HepG2 (cell line): ENCODE measurements around the gene LRRC45. TPM values are rescaled to one million over a fixed set of nuclear protein-coding genes. Genes with fewer than 3 reads are reported as not detected.

ENCODE experiments used
- ARNT2 ChIP-seq: sonication (generic); formaldehyde crosslinking; IDR thresholded peaks from 2 replicates; pipeline ENCODE4 v1.8.0; 2022; ENCODE audit warnings: mild to moderate bottlenecking, low read depth, missing genetic modification reagents, moderate library complexity
- BHLHE40 ChIP-seq: IDR thresholded peaks from 2 replicates; pipeline ENCODE4 v1.6.1; 2011; ENCODE audit warnings: low read length, improper control_type of control experiment
- BRD4 ChIP-seq: sonication (generic); formaldehyde crosslinking; IDR thresholded peaks from 2 replicates; pipeline ENCODE4 v1.4.0; 2020; ENCODE audit warnings: missing genetic modification reagents
- CREB1 ChIP-seq, 2 experiments: fragments of 450-650 bp in 1 of 2; IDR thresholded peaks; 2 replicates each; pipeline ENCODE4 v1.6.1; 2016 to 2017; ENCODE audit warnings: control low read depth in 1 of 2, mild to moderate bottlenecking in 1 of 2, missing compliant biosample characterization in 1 of 2, missing genetic modification characterization in 1 of 2
- DNMT3B ChIP-seq: conservative IDR thresholded peaks from 2 replicates; pipeline ENCODE4 v1.6.1; 2016; ENCODE audit warnings: missing biosample characterization, control low read depth
- FLYWCH1 ChIP-seq: sonication (generic); formaldehyde crosslinking; IDR thresholded peaks from 2 replicates; pipeline ENCODE4 v1.8.1; 2023; ENCODE audit warnings: mild to moderate bottlenecking, missing genetic modification reagents
- GATA4 ChIP-seq: sonication (generic); IDR thresholded peaks from 2 replicates; pipeline ENCODE4 v1.6.1; 2016; ENCODE audit warnings: antibody characterized with exemption, low read depth, borderline replicate concordance
- HIVEP1 ChIP-seq: sonication (generic); formaldehyde crosslinking; IDR thresholded peaks from 2 replicates; pipeline ENCODE4 v1.4.0; 2020; ENCODE audit warnings: mild to moderate bottlenecking, missing genetic modification reagents
- KMT2B ChIP-seq: IDR thresholded peaks from 2 replicates; pipeline ENCODE4 v1.6.1; 2016; ENCODE audit warnings: missing genetic modification reagents, missing compliant biosample characterization
- MAX ChIP-seq: IDR thresholded peaks from 2 replicates; pipeline ENCODE4 v1.6.1; 2012; ENCODE audit warnings: inconsistent platforms
- PHF8 ChIP-seq: sonication (generic); formaldehyde crosslinking; IDR thresholded peaks from 2 replicates; pipeline ENCODE4 v1.5.0; 2020; ENCODE audit warnings: missing genetic modification reagents
- PRPF4 ChIP-seq: fragments of 200-400 bp; formaldehyde crosslinking; IDR thresholded peaks from 2 replicates; pipeline ENCODE4 v1.6.1; 2016; ENCODE audit warnings: low read length, low read depth; ENCODE audit not compliant: poor library complexity, severe bottlenecking
- SETDB1 ChIP-seq: sonication (generic); formaldehyde crosslinking; IDR thresholded peaks from 2 replicates; pipeline ENCODE4 v1.5.1; 2020; ENCODE audit warnings: missing genetic modification reagents, mild to moderate bottlenecking, borderline replicate concordance
- SKI ChIP-seq: fragments of 450-650 bp; IDR thresholded peaks from one replicate; pipeline ENCODE4 v1.6.1; 2018; ENCODE audit warnings: mild to moderate bottlenecking; ENCODE audit not compliant: partially characterized antibody
- SMARCC2 ChIP-seq: fragments of 450-650 bp; IDR thresholded peaks from 2 replicates; pipeline ENCODE4 v1.6.1; 2017; ENCODE audit warnings: antibody characterized with exemption, mild to moderate bottlenecking
- SOX13 ChIP-seq, 3 experiments: fragments of 450-650 bp in 1 of 3; sonication (generic) in 1 of 3; formaldehyde crosslinking in 1 of 3; IDR thresholded peaks in 2 of 3; conservative IDR thresholded peaks in 1 of 3; 2 replicates each; pipeline versions ENCODE4 v1.5.0 to v1.6.1; 2016 to 2020; ENCODE audit warnings: antibody characterized with exemption in 1 of 3, mild to moderate bottlenecking in 1 of 3, missing compliant biosample characterization in 1 of 3, missing genetic modification reagents in 1 of 3, moderate library complexity in 1 of 3
- SP4 ChIP-seq: sonication (generic); formaldehyde crosslinking; IDR thresholded peaks from 2 replicates; pipeline ENCODE4 v1.8.1; 2023; ENCODE audit warnings: mild to moderate bottlenecking, missing genetic modification reagents
- SP5 ChIP-seq: IDR thresholded peaks from 2 replicates; pipeline ENCODE4 v1.6.1; 2016; ENCODE audit warnings: low read depth, borderline replicate concordance
- ZBTB43 ChIP-seq: sonication (generic); formaldehyde crosslinking; conservative IDR thresholded peaks from 2 replicates; pipeline ENCODE4 v1.4.0; 2020; ENCODE audit warnings: missing genetic modification reagents
- ZFP62 ChIP-seq: sonication (generic); formaldehyde crosslinking; IDR thresholded peaks from 2 replicates; pipeline ENCODE4 v1.4.0; 2020; ENCODE audit warnings: missing genetic modification reagents
- ZFP82 ChIP-seq: sonication (generic); formaldehyde crosslinking; IDR thresholded peaks from 2 replicates; pipeline ENCODE4 v1.5.1; 2020; ENCODE audit warnings: mild to moderate bottlenecking, missing genetic modification reagents, borderline replicate concordance
- ZFX ChIP-seq: sonication (generic); formaldehyde crosslinking; IDR thresholded peaks from 2 replicates; pipeline ENCODE4 v1.4.0; 2020; ENCODE audit warnings: mild to moderate bottlenecking, low read depth, missing genetic modification reagents, moderate library complexity
- ZNF20 ChIP-seq: sonication (generic); formaldehyde crosslinking; IDR thresholded peaks from 2 replicates; pipeline ENCODE4 v1.4.0; 2020; ENCODE audit warnings: mild to moderate bottlenecking, moderate library complexity, missing genetic modification reagents
- ZNF251 ChIP-seq: sonication (generic); formaldehyde crosslinking; IDR thresholded peaks from 2 replicates; pipeline ENCODE4 v1.9.0; 2021; ENCODE audit warnings: mild to moderate bottlenecking, missing genetic modification reagents
- ZNF263 ChIP-seq: sonication (generic); formaldehyde crosslinking; IDR thresholded peaks from 2 replicates; pipeline ENCODE4 v1.4.0; 2020; ENCODE audit warnings: missing genetic modification reagents
- ZNF589 ChIP-seq: sonication (generic); formaldehyde crosslinking; conservative IDR thresholded peaks from 2 replicates; pipeline ENCODE4 v1.8.0; 2022; ENCODE audit warnings: mild to moderate bottlenecking, moderate library complexity, missing genetic modification reagents
- ZNF619 ChIP-seq: sonication (generic); formaldehyde crosslinking; IDR thresholded peaks from 2 replicates; pipeline ENCODE4 v1.4.0; 2020; ENCODE audit warnings: mild to moderate bottlenecking, missing genetic modification reagents
- ZSCAN21 ChIP-seq: sonication (generic); formaldehyde crosslinking; IDR thresholded peaks from 2 replicates; pipeline ENCODE4 v1.8.0; 2022; ENCODE audit warnings: mild to moderate bottlenecking, missing genetic modification reagents, moderate library complexity, borderline replicate concordance
- polyA plus RNA-seq, 8 experiments: library from polyadenylated mRNA; depleted of rRNA in 3 of 8; stranded (reverse) in 7 of 8; unstranded in 1 of 8; fragments of >200 nt; fragmentation: Illumina TruSeq in 4 of 8; extraction: Trizol in 4 of 8; gene quantifications; 2 replicates each; pipeline versions ENCODE4 v1.2.1 to v1.2.3, GENCODE V29; 2011 to 2016; ENCODE audit warnings: low read depth in 4 of 8, missing spikeins in 1 of 8, mixed read lengths in 1 of 8; ENCODE audit not compliant: insufficient read depth in 1 of 8
- total RNA-seq, 5 experiments: library from RNA; depleted of rRNA; stranded (reverse); fragments of >200 nt; fragmentation: Illumina TruSeq; extraction: Trizol; gene quantifications; 2 replicates each; pipeline ENCODE4 v1.2.3, GENCODE V29; 2016; ENCODE audit warnings: low read depth in 1 of 5
- TF ChIP-seq, protein P1 (sequence below): sonication (generic); formaldehyde crosslinking; IDR thresholded peaks from 2 replicates; pipeline ENCODE4 v1.9.0; 2021; ENCODE audit warnings: missing genetic modification reagents, borderline replicate concordance

The LRRC45 gene
- total and polyA plus RNA-seq, 2 of the 13 experiments (the other 11 are each of a cell fraction or from before 2014, with no cell fraction given): 11.6 to 48.1 TPM

DNA sequence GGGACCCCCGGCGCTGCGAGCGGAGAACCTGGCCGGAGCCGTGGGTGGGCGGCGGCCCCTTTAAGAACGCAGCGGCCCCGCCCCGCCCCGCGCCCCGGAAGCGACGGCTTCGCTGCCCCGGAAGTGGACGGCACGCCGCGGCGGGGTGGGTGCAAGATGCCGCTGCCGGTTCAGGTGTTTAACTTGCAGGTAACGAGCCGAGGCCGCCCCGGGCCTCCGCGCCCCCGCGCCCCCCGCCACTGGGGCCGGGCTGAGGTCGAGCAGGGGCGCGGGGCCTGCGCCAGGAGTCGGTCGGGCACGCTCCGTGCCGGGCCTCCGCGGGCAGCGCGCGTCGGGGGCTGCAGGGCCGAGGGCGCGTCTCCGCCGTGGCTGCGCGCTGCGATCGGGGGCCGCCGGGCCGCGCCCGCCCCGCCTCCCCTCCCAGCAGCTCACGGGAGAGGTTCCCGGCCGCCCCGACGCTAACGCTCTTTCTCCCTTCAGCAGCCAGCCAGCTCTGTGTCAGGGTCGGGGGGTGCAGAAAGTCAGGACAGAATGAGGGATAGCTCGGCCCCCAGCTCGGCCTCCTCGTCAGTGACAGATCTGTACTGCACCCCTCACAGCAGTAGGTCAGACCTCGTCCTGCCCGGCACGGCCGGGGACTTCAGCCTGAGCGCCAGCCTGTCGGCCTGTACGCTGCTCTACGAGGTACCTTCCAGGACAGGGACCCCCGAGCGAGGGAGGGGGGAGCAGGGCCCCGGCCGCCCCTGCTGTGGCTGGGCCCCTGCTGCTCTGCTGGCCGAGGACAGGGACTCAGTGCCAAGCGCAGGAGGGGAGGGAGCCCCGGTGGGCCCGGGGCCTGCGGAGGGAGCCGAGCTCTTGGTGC is 28.9 kb downstream of the LRRC45 start, which contains the start of the genes GPS1 and RFNG (continued):
- peak; percentile 37; the same call in 1 of the 2 replicates for TF ChIP-seq ZFP82 (CRISPR knock-in tag)
- peak; percentile 53; the same call in 1 of the 2 replicates for TF ChIP-seq CREB1 (IDR thresholded peaks at IDR 0.05)
- TF ChIP-seq CREB1 (CRISPR knock-in tag; IDR thresholded peaks at IDR 0.05): no peak
- no peak for TF ChIP-seq SMARCC2
- TF ChIP-seq DNMT3B (CRISPR knock-in tag): no peak
- TF ChIP-seq, protein P1, sequence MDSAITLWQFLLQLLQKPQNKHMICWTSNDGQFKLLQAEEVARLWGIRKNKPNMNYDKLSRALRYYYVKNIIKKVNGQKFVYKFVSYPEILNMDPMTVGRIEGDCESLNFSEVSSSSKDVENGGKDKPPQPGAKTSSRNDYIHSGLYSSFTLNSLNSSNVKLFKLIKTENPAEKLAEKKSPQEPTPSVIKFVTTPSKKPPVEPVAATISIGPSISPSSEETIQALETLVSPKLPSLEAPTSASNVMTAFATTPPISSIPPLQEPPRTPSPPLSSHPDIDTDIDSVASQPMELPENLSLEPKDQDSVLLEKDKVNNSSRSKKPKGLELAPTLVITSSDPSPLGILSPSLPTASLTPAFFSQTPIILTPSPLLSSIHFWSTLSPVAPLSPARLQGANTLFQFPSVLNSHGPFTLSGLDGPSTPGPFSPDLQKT (CRISPR knock-in tag): no peak
- no peak for TF ChIP-seq ZNF251 (CRISPR knock-in tag)
- TF ChIP-seq ZNF619 (CRISPR knock-in tag): no peak
- TF ChIP-seq KMT2B (CRISPR knock-in tag): peak; percentile 37; the same call in 1 of the 2 replicates
- no peak for TF ChIP-seq SETDB1 (CRISPR knock-in tag)
- TF ChIP-seq GATA4: no peak
- peak; percentile 65; the same call in 1 of the 2 replicates for TF ChIP-seq ZFX (CRISPR knock-in tag)
- peak; percentile 67 for TF ChIP-seq MAX
- peak; percentile 1; the same call in 1 of the 2 replicates for TF ChIP-seq PHF8
- peak; percentile 47 for TF ChIP-seq HIVEP1 (CRISPR knock-in tag)
- no peak for TF ChIP-seq FLYWCH1 (CRISPR knock-in tag)
- peak; percentile 62; the same call in 1 of the 2 replicates for TF ChIP-seq ZNF589 (CRISPR knock-in tag)
- TF ChIP-seq BRD4: no peak
- TF ChIP-seq SOX13 (IDR thresholded peaks at IDR 0.05): no peak
- no peak for TF ChIP-seq SOX13 (CRISPR knock-in tag; conservative IDR thresholded peaks at IDR 0.05 in 1 of 2, IDR thresholded peaks at IDR 0.05 in 1 of 2)
- no peak for TF ChIP-seq SKI
- TF ChIP-seq ARNT2 (CRISPR knock-in tag): 0 out of 2 replicates have a peak, but pooled peaks have one; percentile 35
- no peak for TF ChIP-seq ZNF20 (CRISPR knock-in tag)
- TF ChIP-seq PRPF4: no peak
- no peak for TF ChIP-seq ZFP62 (CRISPR knock-in tag)
- TF ChIP-seq ZSCAN21 (CRISPR knock-in tag): peak; percentile 50; the same call in 1 of the 2 replicates
- peak; percentile 26 for TF ChIP-seq SP4
- TF ChIP-seq ZBTB43 (CRISPR knock-in tag): 0 out of 2 replicates have a peak, but pooled peaks have one; percentile 7
- 0 out of 2 replicates have a peak, but pooled peaks have one; percentile 48 for TF ChIP-seq ZNF263 (CRISPR knock-in tag)
- peak; percentile 47 for TF ChIP-seq SP5 (CRISPR knock-in tag)
- no peak for TF ChIP-seq BHLHE40
